Uterus (tissue), 4 donors: ENCODE results near the gene KCNJ10. TPM values are rescaled to one million over a fixed set of nuclear protein-coding genes. Genes with fewer than 3 reads are reported as not detected.

Experiments used
- DNase-seq, 2 donors: peaks; one replicate each; pipeline ENCODE4 v3.0.0-alpha.2; 2019 to 2020
- H3K27ac ChIP-seq, 2 donors: fragments of 200-600 bp; sonication (generic); 1 replicate in 1 of 2; 2 replicates in 1 of 2; pipeline ENCODE4 v1.5.1; 2016 to 2018
- H3K27me3 ChIP-seq, 2 donors: fragments of 200-600 bp; sonication (generic); one replicate each; pipeline ENCODE4 v1.5.1; 2018 to 2019; ENCODE audit warnings: control low read depth in 1 of 2
- H3K36me3 ChIP-seq, 2 donors: fragments of 200-600 bp; sonication (generic); one replicate each; pipeline ENCODE4 v1.5.1; 2019; ENCODE audit warnings: control low read depth in 1 of 2
- H3K4me1 ChIP-seq, 2 donors: fragments of 200-600 bp; sonication (generic); one replicate each; pipeline ENCODE4 v1.5.1; 2018 to 2019; ENCODE audit warnings: control low read depth in 1 of 2
- H3K4me3 ChIP-seq, 2 donors: fragments of 200-600 bp; sonication (generic); 1 replicate in 1 of 2; 2 replicates in 1 of 2; pipeline ENCODE4 v1.5.1; 2018 to 2019; ENCODE audit warnings: mild to moderate bottlenecking in 1 of 2
- H3K9me3 ChIP-seq, 2 donors: fragments of 200-600 bp; sonication (generic); one replicate each; pipeline ENCODE4 v1.5.1; 2019; ENCODE audit warnings: control low read depth in 1 of 2
- CTCF ChIP-seq, 4 experiments: fragments of 200-600 bp in 2 of 4; fragments of 450-650 bp in 2 of 4; sonication (generic) in 2 of 4; IDR thresholded peaks; one replicate each; pipeline ENCODE4 v1.5.1; 2016 to 2019; ENCODE audit warnings: antibody characterized with exemption in 4 of 4, mild to moderate bottlenecking in 2 of 4, moderate library complexity in 1 of 4
- POLR2A ChIP-seq, 2 donors: fragments of 450-650 bp; IDR thresholded peaks; one replicate each; pipeline ENCODE4 v1.6.1; 2016; ENCODE audit warnings: antibody characterized with exemption in 2 of 2, mild to moderate bottlenecking in 1 of 2, moderate library complexity in 1 of 2
- intact Hi-C: fragments of 100-400 bp; cut with DNase I; formaldehyde crosslinking; loops from one replicate; pipeline ENCODE4 v1.15.1; 2023; ENCODE audit warnings: low total_unique reads
- total RNA-seq, 4 donors: library from RNA; depleted of rRNA in 3 of 4; stranded (reverse); fragments of >200 nt in 3 of 4; gene quantifications; one replicate each; pipeline versions ENCODE4 v1.1.0 to v1.2.4, GENCODE V29; 2014 to 2023
- donor health status: DM: yes; HTN: yes; CAD: no.

Gene KCNJ10
- total RNA-seq, 4 donors from 2014 or later: 0.58 TPM; not detected in 3

DNA sequence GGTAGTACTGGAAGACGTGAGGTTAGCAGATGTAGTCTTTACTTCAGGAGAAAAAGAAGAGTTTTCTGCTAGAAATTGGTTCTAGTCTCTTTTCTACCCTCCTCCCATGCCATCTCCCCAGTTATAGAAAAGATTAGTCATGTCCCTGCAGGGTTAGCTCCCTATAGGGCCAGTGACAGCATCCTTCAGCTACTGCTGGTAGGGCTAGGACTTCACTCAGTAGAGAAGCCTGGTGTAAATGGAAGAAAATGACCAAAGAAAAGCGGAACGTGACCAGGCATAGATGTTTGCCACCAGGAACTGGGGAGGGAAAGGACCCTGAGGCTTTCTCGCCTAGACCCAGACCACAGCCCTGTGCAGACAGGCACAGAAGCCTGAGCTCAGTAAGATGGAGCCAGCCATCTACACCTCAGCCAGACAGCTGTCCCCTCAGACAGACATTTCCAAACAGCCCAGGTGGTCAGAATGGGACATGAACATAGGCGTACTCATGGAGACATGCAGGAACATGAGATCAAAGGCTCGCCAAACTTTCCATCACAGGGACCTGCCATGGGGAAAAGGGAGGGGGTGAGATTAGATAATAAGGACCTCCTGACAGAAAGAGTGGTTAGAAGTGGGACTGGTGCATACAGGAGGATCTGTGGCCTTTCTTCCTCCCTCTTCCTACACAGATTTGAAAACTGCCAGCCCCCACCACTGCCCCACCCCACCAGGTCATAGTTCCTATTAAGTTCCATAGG is 92.4 kb downstream of the KCNJ10 start:
- intact Hi-C loops: no loop called here
- DNase-seq: no peak
- no peaks in the 10 kb centered on the region for H3K36me3 ChIP-seq
- TF ChIP-seq CTCF (IDR thresholded peaks at IDR 0.05) (no peak), POLR2A (IDR thresholded peaks at IDR 0.05) (no peak)
- H3K4me3 ChIP-seq: no peak overlapping the region
- H3K27me3 ChIP-seq: no peaks in the 10 kb centered on the region
- H3K27ac ChIP-seq: no peak overlapping the region
- no peaks in the 10 kb centered on the region for H3K9me3 ChIP-seq
- no peaks in the 10 kb centered on the region for H3K4me1 ChIP-seq

GRCh38 chr1:159974350-159974965 is 95.5 kb downstream of the KCNJ10 start:
- TF ChIP-seq POLR2A (IDR thresholded peaks at IDR 0.05): no peak
- no peak for TF ChIP-seq CTCF (IDR thresholded peaks at IDR 0.05)
- no peaks in the 10 kb centered on the region for H3K27me3 ChIP-seq
- H3K4me1 ChIP-seq: no peaks in the 10 kb centered on the region
- H3K36me3 ChIP-seq: no peaks in the 10 kb centered on the region
- H3K4me3 ChIP-seq: no peak overlapping the region
- intact Hi-C loops: no loop called here
- DNase-seq: no peak
- no peak overlapping the region for H3K27ac ChIP-seq
- H3K9me3 ChIP-seq: no peaks in the 10 kb centered on the region

GRCh38 chr1:159973350-159973940 is 96.5 kb downstream of the KCNJ10 start:
- no peaks in the 10 kb centered on the region for H3K9me3 ChIP-seq
- H3K27me3 ChIP-seq: no peaks in the 10 kb centered on the region
- no peak overlapping the region for H3K27ac ChIP-seq
- no peaks in the 10 kb centered on the region for H3K4me1 ChIP-seq
- no peaks in the 10 kb centered on the region for H3K36me3 ChIP-seq
- H3K4me3 ChIP-seq: no peak overlapping the region
- DNase-seq: no peak
- intact Hi-C loops: no loop called here
- TF ChIP-seq POLR2A (IDR thresholded peaks at IDR 0.05): no peak

- Histone ChIP-seq H3K9me3 (no peaks in the 10 kb centered on the region), H3K4me1 (no peaks in the 10 kb centered on the region), H3K36me3 (no peaks in the 10 kb centered on the region), H3K27ac (no peak overlapping the region), H3K27me3 (no peaks in the 10 kb centered on the region), H3K4me3 (no peak overlapping the region)
- TF ChIP-seq POLR2A (IDR thresholded peaks at IDR 0.05) (no peak), CTCF (IDR thresholded peaks at IDR 0.05) (no peak)
- DNase-seq: no peak
- intact Hi-C loops: no loop called here
Measured at GRCh38 chr1:159972443-159973205, 97.3 kb downstream of the KCNJ10 start.

DNA sequence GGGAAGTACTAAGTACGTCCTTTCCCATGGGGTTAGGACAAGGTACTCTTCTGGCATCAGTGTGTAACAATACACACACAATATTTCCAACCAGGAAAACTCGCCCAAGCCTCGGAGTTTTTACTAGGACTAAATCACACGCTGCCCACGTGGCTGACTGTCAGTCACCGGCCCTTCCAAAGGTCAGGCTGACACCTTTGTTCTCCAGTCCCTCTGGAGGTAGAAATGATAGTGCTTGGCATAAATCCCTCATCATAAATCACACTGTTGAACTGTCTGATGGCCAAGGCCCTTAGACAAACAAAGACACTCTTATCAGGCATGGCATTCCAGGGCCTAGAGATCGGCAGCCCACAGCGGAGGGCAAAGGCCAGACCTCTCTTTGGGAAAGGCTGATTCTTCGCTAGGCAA is 99.0 kb downstream of the KCNJ10 start:
- H3K4me3 ChIP-seq: no peak overlapping the region
- no peak overlapping the region for H3K27ac ChIP-seq
- H3K36me3 ChIP-seq: no peaks in the 10 kb centered on the region
- H3K9me3 ChIP-seq: no peaks in the 10 kb centered on the region
- TF ChIP-seq CTCF (IDR thresholded peaks at IDR 0.05) (no peak), POLR2A (IDR thresholded peaks at IDR 0.05) (no peak)
- no peaks in the 10 kb centered on the region for H3K27me3 ChIP-seq
- intact Hi-C loops: no loop called here
- no peaks in the 10 kb centered on the region for H3K4me1 ChIP-seq
- no peak for DNase-seq
